ENCODE results near the gene C16orf96.
"Not testable (repeated sequence)": the region's sequence is repeated elsewhere in the genome, so short reads cannot be mapped to it uniquely, and the experiment has no call there.

Gene C16orf96

GRCh38 chr16:4564661-4565267, 8.6 kb downstream of the C16orf96 start:
- DNase-seq (ENCODE audit: low read depth in 4 of 4, low spot score in 1 of 4) = no peak

GRCh38 chr16:4566144-4566543, 10.0 kb downstream of the C16orf96 start:
- DNase-seq (ENCODE audit: low read depth in 4 of 4, low spot score in 1 of 4) = no peak

GRCh38 chr16:4570086-4570485, 13.9 kb downstream of the C16orf96 start:
- no peak for DNase-seq (ENCODE audit: low read depth in 4 of 4, low spot score in 1 of 4)

GRCh38 chr16:4570688-4571321, 14.7 kb downstream of the C16orf96 start:
- DNase-seq (ENCODE audit: low read depth in 4 of 4, low spot score in 1 of 4) = no peak

GRCh38 chr16:4572715-4573114, 16.6 kb downstream of the C16orf96 start:
- DNase-seq (ENCODE audit: low read depth in 4 of 4, low spot score in 1 of 4) = no peak

- DNase-seq (ENCODE audit: low read depth in 4 of 4, low spot score in 1 of 4) = not testable (repeated sequence)
Observed at GRCh38 chr16:4573926-4574325, 17.8 kb downstream of the C16orf96 start.

- no peak for DNase-seq (ENCODE audit: low read depth in 4 of 4, low spot score in 1 of 4)
Observed at GRCh38 chr16:4574919-4575705, 19.0 kb downstream of the C16orf96 start.

- DNase-seq (ENCODE audit: low read depth in 4 of 4, low spot score in 1 of 4) = no peak
Observed at GRCh38 chr16:4576008-4576407, 19.9 kb downstream of the C16orf96 start.

- DNase-seq (ENCODE audit: low read depth in 4 of 4, low spot score in 1 of 4) = no peak
Observed at GRCh38 chr16:4578961-4579530, 22.9 kb downstream of the C16orf96 start.

- DNase-seq (ENCODE audit: low read depth in 4 of 4, low spot score in 1 of 4) = no peak
Observed at GRCh38 chr16:4580250-4580649, 24.1 kb downstream of the C16orf96 start.

GRCh38 chr16:4583906-4584305, 27.8 kb downstream of the C16orf96 start:
- DNase-seq (ENCODE audit: low read depth in 4 of 4, low spot score in 1 of 4) = no peak

GRCh38 chr16:4586291-4586690, 30.2 kb downstream of the C16orf96 start:
- DNase-seq (ENCODE audit: low read depth in 4 of 4, low spot score in 1 of 4) = no peak

GRCh38 chr16:4588386-4588785, 32.2 kb downstream of the C16orf96 start:
- no peak for DNase-seq (ENCODE audit: low read depth in 4 of 4, low spot score in 1 of 4)

- no peak for DNase-seq (ENCODE audit: low read depth in 4 of 4, low spot score in 1 of 4)
Observed at GRCh38 chr16:4588961-4589360, 32.8 kb downstream of the C16orf96 start.

- no peak for DNase-seq (ENCODE audit: low read depth in 4 of 4, low spot score in 1 of 4)
Observed at GRCh38 chr16:4591191-4591590, 35.1 kb downstream of the C16orf96 start.

- no peak for DNase-seq (ENCODE audit: low read depth in 4 of 4, low spot score in 1 of 4)
Observed at GRCh38 chr16:4591706-4592470, 35.7 kb downstream of the C16orf96 start.

GRCh38 chr16:4593086-4593485, 36.9 kb downstream of the C16orf96 start:
- no peak for DNase-seq (ENCODE audit: low read depth in 4 of 4, low spot score in 1 of 4)

- DNase-seq (ENCODE audit: low read depth in 4 of 4, low spot score in 1 of 4) = no peak
Observed at GRCh38 chr16:4594433-4595410, 38.6 kb downstream of the C16orf96 start.

- no peak for DNase-seq (ENCODE audit: low read depth in 4 of 4, low spot score in 1 of 4)
Observed at GRCh38 chr16:4597174-4597573, 41.0 kb downstream of the C16orf96 start.

- no peak for DNase-seq (ENCODE audit: low read depth in 4 of 4, low spot score in 1 of 4)
Observed at GRCh38 chr16:4599037-4599436, 42.9 kb downstream of the C16orf96 start.

Data from stimulated activated CD4-positive, alpha-beta T cell treated with anti-CD3 and anti-CD28 coated beads, Interleukin-1b, Interleukin-23, amount 100 ng/mL, for 24 hours (primary cell).